Measurements from ENCODE around the gene TYK2. TPM values are rescaled to one million over a fixed set of nuclear protein-coding genes. Genes with fewer than 3 reads are reported as not detected.

Gene TYK2
- total and polyA plus RNA-seq, 4 donors: 47.9 to 63.1 (median 59.6) TPM

DNA sequence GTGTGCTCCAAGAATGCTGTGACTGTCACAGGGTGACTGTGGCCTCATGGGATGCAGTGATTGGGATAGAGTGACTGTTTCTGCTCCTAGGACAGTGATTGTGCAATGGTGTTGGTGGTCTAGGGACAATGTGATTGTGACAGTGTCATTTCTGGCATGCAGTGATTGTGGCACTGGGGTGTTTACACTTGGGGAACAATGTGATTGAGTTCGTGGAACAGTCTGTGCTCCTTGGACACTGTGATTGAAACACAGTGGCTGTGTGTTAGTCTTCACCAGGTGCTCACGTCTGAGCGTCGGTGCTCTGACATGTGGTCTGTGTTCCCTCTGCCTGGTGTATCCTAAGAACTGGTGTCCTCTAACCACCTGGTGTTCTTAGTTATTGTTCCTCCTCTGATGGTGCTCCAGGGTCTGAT is 41.7 kb upstream of the TYK2 start:
- Histone ChIP-seq H3K4me3 (ENCODE audit: low read depth in 1 of 3, low read length in 3 of 3) (no peak overlapping the region), H3K4me1 (ENCODE audit: control insufficient read depth in 4 of 4, insufficient read depth in 4 of 4, low read length in 3 of 4) (peaks cover 3 to 23% (median 8%) of the 10 kb centered on the region in 4 donors), H3K27me3 (ENCODE audit: control insufficient read depth in 4 of 4, insufficient read depth in 4 of 4, low read length in 3 of 4) (peaks cover 5 to 11% (median 7%) of the 10 kb centered on the region in 4 donors), H3K27ac (ENCODE audit: low read depth in 1 of 2, low read length in 2 of 2) (no peak overlapping the region), H3K36me3 (ENCODE audit: control insufficient read depth in 4 of 4, insufficient read depth in 3 of 4, low read depth in 1 of 4, low read length in 3 of 4) (no peaks in the 10 kb centered on the region), H3K9ac (ENCODE audit: low read depth in 1 of 2, low read length in 2 of 2) (no peak overlapping the region), H3K9me3 (ENCODE audit: control insufficient read depth in 4 of 4, low read length in 3 of 4) (no peaks in the 10 kb centered on the region)
- TF ChIP-seq HNF4A (conservative IDR thresholded peaks at IDR 0.05) (no peak), REST (IDR thresholded peaks at IDR 0.05) (no peak), TAF1 (conservative IDR thresholded peaks at IDR 0.05) (no peak), HNF4G (IDR thresholded peaks at IDR 0.05) (no peak), FOXA2 (IDR thresholded peaks at IDR 0.05) (no peak), JUND (IDR thresholded peaks at IDR 0.05) (no peak), SP1 (IDR thresholded peaks at IDR 0.05) (no peak), EGR1 (IDR thresholded peaks at IDR 0.05; ENCODE audit: low read depth in 2 of 2) (no peak), RAD21 (IDR thresholded peaks at IDR 0.05) (no peak), FOXA1 (IDR thresholded peaks at IDR 0.05) (no peak), ZBTB33 (IDR thresholded peaks at IDR 0.05) (no peak), YY1 (IDR thresholded peaks at IDR 0.05) (no peak), NR2F2 (IDR thresholded peaks at IDR 0.05) (no peak), RXRA (IDR thresholded peaks at IDR 0.05) (no peak), GABPA (IDR thresholded peaks at IDR 0.05 in 1 of 2, conservative IDR thresholded peaks at IDR 0.05 in 1 of 2) (no peak)
- TF ChIP-seq, protein P1, sequence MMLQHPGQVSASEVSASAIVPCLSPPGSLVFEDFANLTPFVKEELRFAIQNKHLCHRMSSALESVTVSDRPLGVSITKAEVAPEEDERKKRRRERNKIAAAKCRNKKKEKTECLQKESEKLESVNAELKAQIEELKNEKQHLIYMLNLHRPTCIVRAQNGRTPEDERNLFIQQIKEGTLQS (IDR thresholded peaks at IDR 0.05): no peak
- TF ChIP-seq, protein P2, sequence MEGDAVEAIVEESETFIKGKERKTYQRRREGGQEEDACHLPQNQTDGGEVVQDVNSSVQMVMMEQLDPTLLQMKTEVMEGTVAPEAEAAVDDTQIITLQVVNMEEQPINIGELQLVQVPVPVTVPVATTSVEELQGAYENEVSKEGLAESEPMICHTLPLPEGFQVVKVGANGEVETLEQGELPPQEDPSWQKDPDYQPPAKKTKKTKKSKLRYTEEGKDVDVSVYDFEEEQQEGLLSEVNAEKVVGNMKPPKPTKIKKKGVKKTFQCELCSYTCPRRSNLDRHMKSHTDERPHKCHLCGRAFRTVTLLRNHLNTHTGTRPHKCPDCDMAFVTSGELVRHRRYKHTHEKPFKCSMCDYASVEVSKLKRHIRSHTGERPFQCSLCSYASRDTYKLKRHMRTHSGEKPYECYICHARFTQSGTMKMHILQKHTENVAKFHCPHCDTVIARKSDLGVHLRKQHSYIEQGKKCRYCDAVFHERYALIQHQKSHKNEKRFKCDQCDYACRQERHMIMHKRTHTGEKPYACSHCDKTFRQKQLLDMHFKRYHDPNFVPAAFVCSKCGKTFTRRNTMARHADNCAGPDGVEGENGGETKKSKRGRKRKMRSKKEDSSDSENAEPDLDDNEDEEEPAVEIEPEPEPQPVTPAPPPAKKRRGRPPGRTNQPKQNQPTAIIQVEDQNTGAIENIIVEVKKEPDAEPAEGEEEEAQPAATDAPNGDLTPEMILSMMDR (IDR thresholded peaks at IDR 0.05; ENCODE audit: low read depth, low read length, missing input control): no peak
- TF ChIP-seq, protein P3, sequence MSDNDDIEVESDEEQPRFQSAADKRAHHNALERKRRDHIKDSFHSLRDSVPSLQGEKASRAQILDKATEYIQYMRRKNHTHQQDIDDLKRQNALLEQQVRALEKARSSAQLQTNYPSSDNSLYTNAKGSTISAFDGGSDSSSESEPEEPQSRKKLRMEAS (IDR thresholded peaks at IDR 0.05): no peak
- no peak for DNase-seq (ENCODE audit: low spot score)
- 52% methylated on average over 4 of the region's 4 CpGs for whole genome bisulfite sequencing

All from liver (tissue), 9 donors.